Posterior vena cava (tissue), 2 donors: ENCODE data around the gene ERCC5. TPM values are rescaled to one million over a fixed set of nuclear protein-coding genes. Genes with fewer than 3 reads are reported as not detected.
A peak's percentile ranks its signal among the peaks of the same experiment; 100 is the strongest.

Experiments used
- DNase-seq: peaks from one replicate; pipeline ENCODE4 v3.0.0-alpha.2; 2020; ENCODE audit warnings: low spot score
- intact Hi-C, 2 donors: fragments of 100-400 bp; cut with DNase I; formaldehyde crosslinking; loops; one replicate each; pipeline versions ENCODE4 v1.14.1 to v1.14.2; 2022 to 2023
- total RNA-seq, 2 donors: library from RNA; stranded (reverse); fragmentation: NEBNext Ultra II Directional; extraction: Animal tissue kit (Norgen Biotek cat#: 25700); gene quantifications; one replicate each; pipeline ENCODE4 v1.2.1, GENCODE V29; 2021
- donor health status: DM: yes; HTN: yes; CAD: no.
- donor health status: DM: yes; HTN: yes; CAD: no.

The ERCC5 gene
- total RNA-seq, 2 donors from 2014 or later: 26.6 to 30.3 TPM

DNA sequence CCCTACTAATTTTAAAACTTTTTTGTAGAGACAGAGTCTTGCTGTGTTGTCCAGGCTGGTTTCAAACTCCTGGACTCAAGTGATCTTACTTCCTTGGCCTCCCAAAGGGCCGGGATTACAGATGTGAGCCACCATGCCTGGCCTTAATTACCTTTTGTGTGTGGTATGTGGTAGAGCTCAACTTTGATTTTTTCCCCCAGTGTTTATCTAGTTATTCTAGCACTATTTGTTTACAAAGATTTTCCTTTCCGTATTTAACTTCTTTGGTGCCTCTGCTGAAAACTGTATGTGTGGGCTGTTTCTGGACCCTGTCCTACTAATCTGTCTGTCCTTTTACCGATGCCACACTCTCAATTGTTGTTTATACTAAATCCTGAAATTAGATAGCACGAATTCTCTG, 9.4 kb upstream of the ERCC5 start:
- DNase-seq: no peak
- intact Hi-C loops: no loop called here

GRCh38 chr13:102838273-102838672, 7.6 kb upstream of the ERCC5 start:
- intact Hi-C loops: no loop called here
- no peak for DNase-seq

GRCh38 chr13:102838982-102839381, 6.8 kb upstream of the ERCC5 start:
- no peak for DNase-seq

GRCh38 chr13:102839462-102839861, 6.4 kb upstream of the ERCC5 start:
- DNase-seq: no peak
- intact Hi-C loops: no loop called here

More at GRCh38 chr13:102838982-102839381, 6.8 kb upstream of the ERCC5 start:
- intact Hi-C loops: no loop called here

- intact Hi-C loops: loop anchor here in 1 of 2 donors (5.0 kb wide), 2 partner anchors 48 to 248 kb away; partner anchors contain the start of genes BIVM, POGLUT2 and TPP2
- DNase-seq: no peak
Observed at GRCh38 chr13:102845289-102845629, 573 bp upstream of the ERCC5 start.

- peak; percentile 82 for DNase-seq
- intact Hi-C loops: loop anchor here in 1 of 2 donors (5.0 kb wide), 2 partner anchors 49 to 249 kb away; partner anchors contain the start of genes BIVM, POGLUT2 and TPP2
Observed at GRCh38 chr13:102846261-102847015, 606 bp downstream of the ERCC5 start.

DNA sequence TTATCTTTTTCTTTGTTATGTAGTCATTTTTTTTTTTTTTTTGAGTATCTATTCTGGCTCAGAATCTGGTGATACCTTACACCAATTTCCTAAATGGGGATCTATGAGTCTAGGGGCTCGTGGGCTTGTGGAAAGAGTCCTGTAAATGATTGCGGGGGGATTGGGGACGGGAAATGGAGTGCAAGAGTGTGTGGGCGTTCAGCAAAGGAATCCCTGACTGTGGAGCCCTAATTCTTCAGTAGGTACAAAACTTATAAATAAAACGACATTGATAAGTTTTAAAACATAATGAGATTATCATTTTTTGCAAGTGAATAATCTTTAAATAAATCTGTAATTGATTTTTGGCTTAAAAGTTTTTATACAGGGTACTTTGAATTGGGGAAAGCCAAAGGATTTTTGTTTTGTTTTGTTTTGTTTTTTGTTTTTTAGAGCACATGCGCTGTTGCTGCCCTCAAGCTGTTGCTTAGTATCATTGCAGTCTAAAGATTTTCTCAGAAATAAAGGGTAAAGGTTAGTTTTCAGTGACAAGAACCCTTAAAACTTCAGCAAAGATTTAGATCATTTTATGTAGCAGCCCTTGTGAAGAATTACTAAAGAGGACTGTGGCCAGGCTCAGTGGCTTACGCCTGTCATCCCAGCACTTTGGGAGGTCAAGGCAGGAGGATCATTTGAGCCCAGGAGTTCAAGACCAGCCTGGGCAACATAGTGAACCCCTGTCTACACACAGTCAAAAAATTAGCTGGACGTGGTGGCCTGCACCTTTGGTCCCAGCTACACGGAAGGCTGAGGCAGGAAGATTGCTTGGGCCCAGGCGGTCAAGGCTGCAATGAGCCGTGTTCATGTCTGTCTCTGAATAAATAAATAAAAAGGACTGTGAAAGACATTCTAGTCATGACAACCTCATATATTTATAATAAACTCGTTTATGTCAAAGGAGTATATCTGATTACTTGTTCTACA, 1.7 kb downstream of the ERCC5 start:
- DNase-seq: no peak
- intact Hi-C loops: loop anchor here in 1 of 2 donors (5.0 kb wide), 2 partner anchors 50 to 250 kb away; partner anchors contain the start of genes BIVM, POGLUT2 and TPP2

GRCh38 chr13:102848956-102849355, 3.1 kb downstream of the ERCC5 start:
- intact Hi-C loops: loop anchor here in 1 of 2 donors (5.0 kb wide), 2 partner anchors 52 to 252 kb away; partner anchors contain the start of genes BIVM, POGLUT2 and TPP2
- DNase-seq: no peak

DNA sequence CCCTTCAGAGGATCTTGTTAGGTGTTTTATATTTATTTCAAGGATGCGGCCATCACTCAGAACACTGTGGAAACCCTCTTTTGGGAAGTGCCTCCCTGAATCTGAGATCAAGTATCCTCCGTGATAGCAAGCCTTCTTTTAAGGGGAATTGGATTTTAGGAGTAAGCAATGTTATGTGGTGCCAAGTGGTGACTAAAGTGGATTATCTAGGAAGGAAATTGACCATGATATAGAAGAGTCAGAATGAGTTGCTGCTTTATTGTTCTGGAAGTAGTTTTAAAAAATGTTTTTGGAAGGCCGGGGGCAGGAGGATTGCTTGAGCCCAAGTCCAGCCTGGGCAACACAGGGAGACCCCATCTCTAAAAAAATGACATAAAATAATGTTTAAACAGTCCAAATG, 6.7 kb downstream of the ERCC5 start:
- DNase-seq: no peak
- intact Hi-C loops: loop anchor here in 1 of 2 donors (5.0 kb wide), 1 partner anchor 270 kb away; no protein-coding TSS in a partner anchor

GRCh38 chr13:102854675-102855074, 8.8 kb downstream of the ERCC5 start:
- intact Hi-C loops: loop anchor here in 1 of 2 donors (5.0 kb wide), 1 partner anchor 272 kb away; no protein-coding TSS in a partner anchor

DNA sequence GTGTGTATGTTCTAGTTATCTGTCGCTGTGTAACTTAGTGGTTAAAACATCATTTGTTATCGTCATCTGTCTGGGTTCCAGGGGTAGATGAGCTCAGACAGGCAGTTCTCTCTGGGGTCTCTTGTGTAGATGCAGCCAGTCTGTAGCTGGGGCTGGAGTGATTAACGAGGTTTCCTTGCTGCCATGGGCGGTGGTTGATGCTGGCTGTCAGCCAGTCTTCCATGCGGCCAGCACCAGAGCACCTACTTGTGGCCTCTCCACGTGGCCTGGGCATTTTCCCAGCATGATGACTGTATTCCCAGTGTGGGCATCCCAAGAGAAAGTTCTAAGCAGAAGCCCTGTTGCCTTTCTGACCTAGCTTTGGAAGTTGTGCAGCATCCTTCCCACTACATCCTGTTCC, 10.7 kb downstream of the ERCC5 start:
- intact Hi-C loops: no loop called here
- no peak for DNase-seq

More at GRCh38 chr13:102854675-102855074, 8.8 kb downstream of the ERCC5 start:
- no peak for DNase-seq

DNA sequence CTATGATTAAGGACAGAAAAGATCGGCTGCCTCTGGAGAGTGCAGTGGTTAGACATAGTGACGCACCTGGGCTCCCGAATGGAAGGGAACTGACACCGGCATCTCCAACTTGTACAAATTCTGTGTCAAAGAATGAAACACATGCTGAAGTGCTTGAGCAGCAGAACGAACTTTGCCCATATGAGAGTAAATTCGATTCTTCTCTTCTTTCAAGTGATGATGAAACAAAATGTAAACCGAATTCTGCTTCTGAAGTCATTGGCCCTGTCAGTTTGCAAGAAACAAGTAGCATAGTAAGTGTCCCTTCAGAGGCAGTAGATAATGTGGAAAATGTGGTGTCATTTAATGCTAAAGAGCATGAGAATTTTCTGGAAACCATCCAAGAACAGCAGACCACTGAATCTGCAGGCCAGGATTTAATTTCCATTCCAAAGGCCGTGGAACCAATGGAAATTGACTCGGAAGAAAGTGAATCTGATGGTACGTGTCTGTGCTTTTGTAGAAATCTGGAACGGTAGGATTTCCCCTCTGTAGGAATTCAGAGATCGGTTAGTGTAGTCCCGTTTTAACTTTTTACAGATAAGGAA, 16.9 kb downstream of the ERCC5 start:
- intact Hi-C loops: no loop called here
- no peak for DNase-seq

- intact Hi-C loops: no loop called here
- no peak for DNase-seq
Observed at GRCh38 chr13:102863590-102863989, 17.8 kb downstream of the ERCC5 start.

- intact Hi-C loops: no loop called here
Observed at GRCh38 chr13:102868366-102868936, 22.6 kb downstream of the ERCC5 start.

DNA sequence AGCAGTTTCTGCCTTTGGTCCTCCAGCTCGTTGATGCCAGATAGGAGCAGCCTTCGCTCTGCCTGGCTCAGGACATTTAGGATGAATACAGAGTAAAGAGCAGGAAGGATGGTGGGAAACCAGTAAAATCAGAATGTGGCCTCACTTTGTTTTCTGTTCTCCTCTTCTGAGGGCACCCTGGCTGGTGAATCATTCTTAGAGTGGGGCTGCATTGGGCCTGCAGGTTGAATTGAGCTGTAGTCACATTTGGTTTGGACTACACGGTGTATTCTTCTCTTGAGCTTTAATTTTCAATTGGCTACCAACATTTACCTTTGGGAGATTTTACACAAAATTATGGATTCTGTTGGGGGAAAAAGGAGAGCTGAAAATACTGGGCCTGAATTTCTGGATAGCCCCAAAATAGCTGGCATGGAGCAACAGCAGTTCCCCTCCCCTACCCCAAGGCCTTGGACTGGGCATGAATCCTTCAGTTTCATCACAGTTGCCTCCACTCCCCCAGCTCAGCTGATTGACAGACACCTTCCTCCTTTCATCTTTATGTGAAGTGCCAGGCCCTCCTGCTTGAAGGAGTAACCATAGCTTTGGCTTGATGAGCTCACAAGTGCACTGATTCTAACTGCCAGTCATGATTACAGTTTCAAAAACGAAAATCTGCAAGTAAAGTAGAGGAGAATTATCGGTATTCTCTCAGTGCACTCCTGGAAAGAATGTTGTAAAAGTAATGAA, 24.3 kb downstream of the ERCC5 start:
- intact Hi-C loops: no loop called here
- DNase-seq: no peak

More at GRCh38 chr13:102868366-102868936, 22.6 kb downstream of the ERCC5 start:
- DNase-seq: no peak

- intact Hi-C loops: no loop called here
Observed at GRCh38 chr13:102870677-102871415, 25.0 kb downstream of the ERCC5 start.

DNA sequence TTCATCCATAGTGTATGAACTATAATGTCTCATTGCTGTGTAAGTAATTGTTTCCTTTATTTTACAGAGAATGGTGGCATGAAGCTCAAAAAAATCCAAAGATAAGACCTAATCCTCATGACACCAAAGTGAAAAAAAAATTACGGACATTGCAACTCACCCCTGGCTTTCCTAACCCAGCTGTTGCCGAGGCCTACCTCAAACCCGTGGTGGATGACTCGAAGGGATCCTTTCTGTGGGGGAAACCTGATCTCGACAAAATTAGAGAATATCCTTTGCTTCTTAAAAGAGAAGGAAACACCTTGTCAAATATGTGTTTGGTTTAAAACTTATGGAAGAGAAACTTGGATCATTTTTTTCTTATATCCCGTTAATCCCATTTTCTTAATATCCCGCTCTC, 26.3 kb downstream of the ERCC5 start:
- no peak for DNase-seq
- intact Hi-C loops: no loop called here

More at GRCh38 chr13:102870677-102871415, 25.0 kb downstream of the ERCC5 start:
- DNase-seq: no peak

DNA sequence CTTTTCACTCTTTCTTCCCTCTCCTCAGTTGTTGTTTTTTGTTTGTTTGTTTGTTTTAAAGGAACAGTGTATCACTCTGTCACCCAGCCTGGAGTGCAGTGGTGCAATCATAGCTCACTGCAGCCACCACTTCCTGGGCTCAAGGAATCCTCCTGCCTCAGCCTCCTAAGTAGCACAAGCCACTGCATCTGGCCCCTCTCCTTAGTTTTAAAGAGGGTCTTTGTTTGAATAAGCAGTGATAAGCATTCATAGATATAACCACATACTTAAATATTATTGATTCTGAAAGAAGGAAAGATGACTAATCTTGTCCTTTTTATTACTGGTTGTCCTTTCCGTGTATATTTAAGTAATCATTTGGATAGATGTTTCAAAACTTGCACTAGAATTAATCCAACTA, 26.7 kb downstream of the ERCC5 start:
- DNase-seq: no peak
- intact Hi-C loops: no loop called here
